Hepatocyte (in vitro differentiated cells): Measurements from ENCODE around the gene PDE4B.

Source experiments
- EZH2phosphoT487 ChIP-seq: fragments of 200-600 bp; sonication (generic); IDR thresholded peaks from one replicate; pipeline ENCODE4 v1.6.1; 2018; ENCODE audit warnings: antibody characterized with exemption, mild to moderate bottlenecking, low read depth, moderate library complexity; ENCODE audit not compliant: unreplicated experiment, severe bottlenecking
- TF ChIP-seq, protein P1 (sequence below): fragments of 200-600 bp; sonication (generic); IDR thresholded peaks from 2 replicates; pipeline ENCODE4 v1.5.1; 2016; ENCODE audit warnings: antibody characterized with exemption, mild to moderate bottlenecking; ENCODE audit not compliant: poor library complexity

DNA sequence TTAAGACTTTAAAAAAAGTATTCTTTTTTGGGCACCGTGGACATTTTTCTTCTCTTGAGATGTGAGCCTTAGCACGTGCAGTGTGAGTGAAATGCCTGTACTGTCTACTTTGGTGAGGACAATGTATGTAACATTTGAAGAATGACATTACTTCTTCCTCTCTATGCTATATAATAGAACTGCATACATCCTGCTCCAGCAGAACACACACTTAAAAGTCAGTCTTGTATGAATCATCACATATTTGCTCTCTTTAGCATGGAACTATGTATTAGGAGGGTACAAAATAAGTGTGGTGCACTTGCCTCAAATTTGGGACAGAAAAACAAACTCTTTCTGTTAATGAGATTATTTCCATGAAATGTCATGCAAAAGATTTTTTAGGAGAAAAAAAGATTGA lies 382.9 kb downstream of the PDE4B start:
- TF ChIP-seq, protein P1, sequence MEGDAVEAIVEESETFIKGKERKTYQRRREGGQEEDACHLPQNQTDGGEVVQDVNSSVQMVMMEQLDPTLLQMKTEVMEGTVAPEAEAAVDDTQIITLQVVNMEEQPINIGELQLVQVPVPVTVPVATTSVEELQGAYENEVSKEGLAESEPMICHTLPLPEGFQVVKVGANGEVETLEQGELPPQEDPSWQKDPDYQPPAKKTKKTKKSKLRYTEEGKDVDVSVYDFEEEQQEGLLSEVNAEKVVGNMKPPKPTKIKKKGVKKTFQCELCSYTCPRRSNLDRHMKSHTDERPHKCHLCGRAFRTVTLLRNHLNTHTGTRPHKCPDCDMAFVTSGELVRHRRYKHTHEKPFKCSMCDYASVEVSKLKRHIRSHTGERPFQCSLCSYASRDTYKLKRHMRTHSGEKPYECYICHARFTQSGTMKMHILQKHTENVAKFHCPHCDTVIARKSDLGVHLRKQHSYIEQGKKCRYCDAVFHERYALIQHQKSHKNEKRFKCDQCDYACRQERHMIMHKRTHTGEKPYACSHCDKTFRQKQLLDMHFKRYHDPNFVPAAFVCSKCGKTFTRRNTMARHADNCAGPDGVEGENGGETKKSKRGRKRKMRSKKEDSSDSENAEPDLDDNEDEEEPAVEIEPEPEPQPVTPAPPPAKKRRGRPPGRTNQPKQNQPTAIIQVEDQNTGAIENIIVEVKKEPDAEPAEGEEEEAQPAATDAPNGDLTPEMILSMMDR = no peak
- TF ChIP-seq EZH2phosphoT487 = no peak
